Measurements from ENCODE around the gene DELE1.

DELE1 gene

GRCh38 chr5:141978389-141978788 is 54.7 kb downstream of the DELE1 start:
- H3K4me3 ChIP-seq (ENCODE audit: low read depth, low read length): no peak overlapping the region
- no peak for TF ChIP-seq CTCF (IDR thresholded peaks at IDR 0.05; ENCODE audit: borderline replicate concordance, insufficient read depth, low read depth, low read length)

- no peak for TF ChIP-seq CTCF (IDR thresholded peaks at IDR 0.05; ENCODE audit: borderline replicate concordance, insufficient read depth, low read depth, low read length)
- H3K4me3 ChIP-seq (ENCODE audit: low read depth, low read length): no peak overlapping the region
Measured at GRCh38 chr5:141982626-141983025, 59.0 kb downstream of the DELE1 start.

- no peak overlapping the region for H3K4me3 ChIP-seq (ENCODE audit: low read depth, low read length)
- TF ChIP-seq CTCF (IDR thresholded peaks at IDR 0.05; ENCODE audit: borderline replicate concordance, insufficient read depth, low read depth, low read length): no peak
Measured at GRCh38 chr5:141986072-141986471, 62.4 kb downstream of the DELE1 start.

- no peak for TF ChIP-seq CTCF (IDR thresholded peaks at IDR 0.05; ENCODE audit: borderline replicate concordance, insufficient read depth, low read depth, low read length)
- H3K4me3 ChIP-seq (ENCODE audit: low read depth, low read length): no peak overlapping the region
Measured at GRCh38 chr5:141989720-141990119, 66.0 kb downstream of the DELE1 start.

Measured in GM12875 (cell line).